H1 (cell line): Measurements from ENCODE around the gene INPP5A. TPM values are rescaled to one million over a fixed set of nuclear protein-coding genes. Genes with fewer than 3 reads are reported as not detected.

Experiments used
- CTCF ChIA-PET: fragments of 300-600 bp; sonication (Branson Sonifier 250); formaldehyde crosslinking; loops from one replicate; lab custom pipeline; 2021; ENCODE audit not compliant: partially characterized antibody; lab: Charles Lee
- POLR2A ChIA-PET: fragments of 300-600 bp; sonication (Branson Sonifier 250); formaldehyde crosslinking; loops from one replicate; lab custom pipeline; 2021; ENCODE audit warnings: inconsistent platforms; ENCODE audit not compliant: partially characterized antibody; lab: Charles Lee
- DNase-seq, 2 experiments: peaks; one replicate each; pipeline versions ENCODE4 v3.0.0 to v3.0.0-alpha.2; 2010 to 2022; ENCODE audit warnings: low spot score in 2 of 2, low read depth in 1 of 2, mixed read lengths in 1 of 2
- FAIRE-seq: peaks from 2 replicates; lab custom pipeline; 2011; peaks lifted over from hg19 to GRCh38; lab: Jason Lieb, UNC
- H2AFZ ChIP-seq: 2 replicates; pipeline ENCODE4 v1.8.1; 2012; ENCODE audit warnings: low read length, inconsistent platforms
- H2AK5ac ChIP-seq: 2 replicates; pipeline ENCODE4 v1.6.1; 2013; ENCODE audit warnings: low read depth, low read length
- H2BK120ac ChIP-seq: replicated peaks from 2 replicates; pipeline ENCODE3; 2013; ENCODE audit warnings: low read depth, low read length, inconsistent platforms
- H2BK12ac ChIP-seq: 2 replicates; pipeline ENCODE4 v1.6.1; 2013; ENCODE audit warnings: low read depth, low read length
- H2BK15ac ChIP-seq: 2 replicates; pipeline ENCODE4 v1.6.1; 2013; ENCODE audit warnings: low read length
- H2BK20ac ChIP-seq: 2 replicates; pipeline ENCODE4 v1.6.1; 2013; ENCODE audit warnings: low read length
- H2BK5ac ChIP-seq: 2 replicates; pipeline ENCODE4 v1.6.1; 2013; ENCODE audit warnings: low read depth, low read length
- H3K14ac ChIP-seq: 2 replicates; pipeline ENCODE4 v1.6.1; 2013; ENCODE audit warnings: inconsistent platforms; ENCODE audit not compliant: insufficient read length
- H3K18ac ChIP-seq: 2 replicates; pipeline ENCODE4 v1.6.1; 2013; ENCODE audit warnings: low read length; ENCODE audit errors: extremely low read depth
- H3K23ac ChIP-seq: 2 replicates; pipeline ENCODE4 v1.6.1; 2013; ENCODE audit warnings: inconsistent platforms; ENCODE audit not compliant: insufficient read length
- H3K23me2 ChIP-seq: 2 replicates; pipeline ENCODE4 v1.6.1; 2013; ENCODE audit warnings: low read depth, low read length
- H3K27ac ChIP-seq: 2 replicates; pipeline ENCODE4 v1.6.1; 2011; ENCODE audit warnings: low read depth, low read length, inconsistent platforms
- H3K27me3 ChIP-seq, 4 experiments: replicated peaks in 1 of 4; 1 replicate in 1 of 4; 2 replicates in 3 of 4; pipeline versions ENCODE4 v1.6.1 to v1.8.1; 2011 to 2013; ENCODE audit warnings: low read length in 3 of 4, mild to moderate bottlenecking in 3 of 4, inconsistent platforms in 2 of 4, mixed read lengths in 2 of 4, moderate library complexity in 1 of 4; ENCODE audit not compliant: control insufficient read depth in 3 of 4, insufficient read depth in 3 of 4; ENCODE audit errors: extremely low read depth in 1 of 4
- H3K36me3 ChIP-seq, 4 experiments: 2 replicates each; pipeline versions ENCODE4 v1.6.1 to v1.8.1; 2011 to 2013; ENCODE audit warnings: mild to moderate bottlenecking in 4 of 4, low read length in 3 of 4, moderate library complexity in 2 of 4, control low read depth in 1 of 4, inconsistent platforms in 1 of 4; ENCODE audit not compliant: insufficient read depth in 4 of 4, control insufficient read depth in 2 of 4
- H3K4ac ChIP-seq: replicated peaks from 2 replicates; pipeline ENCODE3; 2013; ENCODE audit warnings: low read length, low read depth, mixed read lengths, inconsistent platforms; ENCODE audit not compliant: insufficient read length
- H3K4me1 ChIP-seq, 4 experiments: replicated peaks in 1 of 4; 1 replicate in 1 of 4; 2 replicates in 3 of 4; pipeline versions ENCODE4 v1.6.1 to v1.8.1; 2011 to 2013; ENCODE audit warnings: low read length in 3 of 4, inconsistent platforms in 2 of 4, mixed read lengths in 1 of 4; ENCODE audit not compliant: insufficient read depth in 4 of 4, control insufficient read depth in 3 of 4
- H3K4me2 ChIP-seq, 2 experiments: 2 replicates each; pipeline versions ENCODE4 v1.6.1 to v1.8.1; 2011 to 2013; ENCODE audit warnings: low read depth in 2 of 2, low read length in 2 of 2, control low read depth in 1 of 2, inconsistent platforms in 1 of 2, mild to moderate bottlenecking in 1 of 2; ENCODE audit not compliant: insufficient read depth in 1 of 2
- H3K4me3 ChIP-seq, 4 experiments: fragments of 200-600, 300-600 bp in 1 of 4; sonication (generic), shearing (Covaris generic), sonication (Bioruptor Twin) in 1 of 4; 2 replicates each; pipeline versions ENCODE4 v1.5.1 to v1.8.1; 2011 to 2016; ENCODE audit warnings: low read length in 4 of 4, low read depth in 3 of 4, control low read depth in 2 of 4, inconsistent platforms in 2 of 4, mild to moderate bottlenecking in 2 of 4, mixed read lengths in 1 of 4, moderate library complexity in 1 of 4; ENCODE audit not compliant: insufficient read depth in 2 of 4; ENCODE audit errors: extremely low read depth in 1 of 4
- H3K56ac ChIP-seq: replicated peaks from 2 replicates; pipeline ENCODE3; 2013; ENCODE audit warnings: low read depth, mild to moderate bottlenecking, mixed read lengths, low read length, inconsistent platforms; ENCODE audit not compliant: insufficient read length
- H3K79me1 ChIP-seq: 2 replicates; pipeline ENCODE4 v1.6.1; 2013; ENCODE audit warnings: low read depth, low read length, control low read depth
- H3K79me2 ChIP-seq, 2 experiments: 2 replicates each; pipeline versions ENCODE4 v1.6.1 to v1.8.1; 2012 to 2013; ENCODE audit warnings: low read length in 2 of 2, mild to moderate bottlenecking in 2 of 2, inconsistent platforms in 1 of 2; ENCODE audit not compliant: insufficient read depth in 2 of 2, control insufficient read depth in 1 of 2
- H3K9ac ChIP-seq, 4 experiments: replicated peaks in 1 of 4; 1 replicate in 1 of 4; 2 replicates in 3 of 4; pipeline versions ENCODE4 v1.6.1 to v1.8.1; 2011 to 2013; ENCODE audit warnings: low read depth in 3 of 4, low read length in 3 of 4, control low read depth in 2 of 4, mild to moderate bottlenecking in 2 of 4, moderate library complexity in 2 of 4, inconsistent platforms in 1 of 4; ENCODE audit errors: extremely low read depth in 1 of 4
- H3K9me3 ChIP-seq, 2 experiments: 2 replicates each; pipeline versions ENCODE4 v1.6.1 to v1.8.1; 2012 to 2013; ENCODE audit warnings: mild to moderate bottlenecking in 2 of 2, moderate library complexity in 2 of 2, control low read depth in 1 of 2, inconsistent platforms in 1 of 2, low read depth in 1 of 2, low read length in 1 of 2, mixed read lengths in 1 of 2; ENCODE audit not compliant: insufficient read depth in 2 of 2
- H4K20me1 ChIP-seq, 2 experiments: replicated peaks in 1 of 2; 2 replicates each; pipeline versions ENCODE3 to v1.8.1; 2011 to 2013; ENCODE audit warnings: inconsistent platforms in 2 of 2, low read length in 2 of 2, mild to moderate bottlenecking in 1 of 2; ENCODE audit not compliant: insufficient read depth in 2 of 2, control insufficient read depth in 1 of 2
- H4K5ac ChIP-seq: 2 replicates; pipeline ENCODE4 v1.6.1; 2013; ENCODE audit warnings: low read length, low read depth, mixed read lengths, inconsistent platforms; ENCODE audit not compliant: insufficient read length
- H4K8ac ChIP-seq: 2 replicates; pipeline ENCODE4 v1.8.0; 2013; ENCODE audit warnings: mild to moderate bottlenecking, moderate library complexity, low read length, inconsistent platforms; ENCODE audit not compliant: insufficient read depth; ENCODE audit errors: extremely low read depth
- H4K91ac ChIP-seq: replicated peaks from 2 replicates; pipeline ENCODE3; 2013; ENCODE audit warnings: low read length, mixed read lengths, inconsistent platforms; ENCODE audit not compliant: insufficient read length
- ATF3 ChIP-seq: IDR thresholded peaks from 2 replicates; pipeline ENCODE4 v1.6.1; 2011; ENCODE audit warnings: low read depth, mild to moderate bottlenecking, low read length; ENCODE audit not compliant: insufficient read depth
- BRCA1 ChIP-seq: IDR thresholded peaks from 2 replicates; pipeline ENCODE4 v1.6.1; 2012; ENCODE audit warnings: low read depth, low read length, improper control_type of control experiment
- CBX8 ChIP-seq: fragments of 300-800, 300-1000 bp; sonication (generic); IDR thresholded peaks from 2 replicates; pipeline ENCODE4 v1.7.1; 2016; ENCODE audit warnings: low read depth, low read length, borderline replicate concordance
- CHD1 ChIP-seq: IDR thresholded peaks from 2 replicates; pipeline ENCODE4 v1.6.1; 2012; ENCODE audit warnings: low read depth, low read length, improper control_type of control experiment
- EGR1 ChIP-seq: IDR thresholded peaks from 2 replicates; pipeline ENCODE4 v1.6.1; 2011; ENCODE audit warnings: low read depth, low read length, borderline replicate concordance
- EP300 ChIP-seq, 2 experiments: IDR thresholded peaks; 1 replicate in 1 of 2; 2 replicates in 1 of 2; pipeline ENCODE4 v1.6.1; 2011 to 2012; ENCODE audit warnings: low read depth in 2 of 2, low read length in 2 of 2, mild to moderate bottlenecking in 2 of 2, borderline replicate concordance in 1 of 2, inconsistent platforms in 1 of 2, moderate library complexity in 1 of 2
- FOSL1 ChIP-seq: IDR thresholded peaks from 2 replicates; pipeline ENCODE4 v1.6.1; 2011; ENCODE audit warnings: mild to moderate bottlenecking, low read depth, low read length, moderate library complexity; ENCODE audit not compliant: insufficient read depth
- RFX5 ChIP-seq: IDR thresholded peaks from 2 replicates; pipeline ENCODE4 v1.6.1; 2011; ENCODE audit warnings: low read depth, low read length, improper control_type of control experiment, borderline replicate concordance
- SIRT6 ChIP-seq: IDR thresholded peaks from one replicate; pipeline ENCODE4 v1.7.1; 2012; ENCODE audit warnings: low read length, inconsistent platforms
- SIX5 ChIP-seq: IDR thresholded peaks from 2 replicates; pipeline ENCODE4 v1.6.1; 2011; ENCODE audit warnings: mild to moderate bottlenecking, low read depth, low read length
- SP1 ChIP-seq: IDR thresholded peaks from 2 replicates; pipeline ENCODE4 v1.6.1; 2011; ENCODE audit warnings: low read depth, low read length
- SP4 ChIP-seq: IDR thresholded peaks from 2 replicates; pipeline ENCODE4 v1.6.1; 2012; ENCODE audit warnings: low read length, inconsistent platforms
- TBP ChIP-seq: IDR thresholded peaks from 2 replicates; pipeline ENCODE4 v1.6.1; 2011; ENCODE audit warnings: low read depth, low read length, improper control_type of control experiment
- WGBS, 2 experiments: shearing (Covaris generic) in 1 of 2; methylation state at CpG; one replicate each; pipeline versions ENCODE4 v1.1.6 to v1.1.7; 2013 to 2015; ENCODE audit warnings: low lambda C conversion rate in 2 of 2, mixed read lengths in 2 of 2, inconsistent platforms in 1 of 2, low coverage in 1 of 2, missing lambda C conversion rate in 1 of 2; ENCODE audit not compliant: insufficient replicate concordance in 2 of 2, insufficient coverage in 1 of 2, insufficient read length in 1 of 2; ENCODE audit errors: extremely low coverage in 1 of 2, missing lambda C conversion rate in 1 of 2; 5-methylcytosine and 5-hydroxymethylcytosine counted together
- polyA plus RNA-seq, 7 experiments: library from polyadenylated mRNA; depleted of rRNA in 3 of 7; stranded (reverse) in 5 of 7; unstranded in 2 of 7; fragments of >200 nt in 5 of 7; fragments of 200-250 nt in 2 of 7; gene quantifications; 1 replicate in 5 of 7; 2 replicates in 1 of 7; 4 replicates in 1 of 7; pipeline versions ENCODE4 v1.2.1 to v1.2.3, GENCODE V29; 2011 to 2013; ENCODE audit warnings: missing spikeins in 2 of 7, mixed read lengths in 2 of 7
- total RNA-seq: library from RNA; stranded (reverse); fragmentation: NEBNext Ultra II Directional; extraction: Animal tissue kit (Norgen Biotek cat#: 25700); gene quantifications from 2 replicates; pipeline ENCODE4 v1.2.1, GENCODE V29; 2021

INPP5A gene
- total and polyA plus RNA-seq, 2 of the 8 experiments (the other 6 are each of a cell fraction or from before 2014, with no cell fraction given) = 19.7 to 27.5 TPM

- H3K79me1 ChIP-seq = no peaks in the 10 kb centered on the region
- no peak overlapping the region for H3K4me2 ChIP-seq
- H3K4ac ChIP-seq = no peak overlapping the region
- no peak overlapping the region for H4K5ac ChIP-seq
- no peaks in the 10 kb centered on the region for H3K36me3 ChIP-seq
- H2AK5ac ChIP-seq = peak overlapping the region; percentile 13; the same call in 1 of the 2 replicates
- H2BK20ac ChIP-seq = no peak overlapping the region
- 85% methylated on average over 10 of the region's 10 CpGs; no CpG with 5 or more reads in 1 of the 2 experiments for WGBS, 2 experiments
- H4K20me1 ChIP-seq = peaks cover 1 to 2% of the 10 kb centered on the region in 2 experiments
- 0 out of 2 replicates have a peak overlapping the region, but pooled peaks have one; percentile 47 for H4K8ac ChIP-seq
- TF ChIP-seq EP300 (IDR thresholded peaks at IDR 0.05; ENCODE audit: borderline replicate concordance in 1 of 2, low read depth in 2 of 2, low read length in 2 of 2) (no peak), BRCA1 (no peak), SIRT6 (no peak), ATF3 (no peak), FOSL1 (no peak), RFX5 (no peak), SIX5 (no peak), SP1 (no peak), EGR1 (no peak), SP4 (no peak), CBX8 (no peak), TBP (no peak), CHD1 (no peak)
- FAIRE-seq = no peak
- no peak overlapping the region for H2BK120ac ChIP-seq
- ChIA-PET CTCF (interaction anchor here (0.6 to 0.9 kb wide), 3 partner anchors 8 to 302 kb away, joined by 3 to 4 read pairs (median 3); no protein-coding TSS in a partner anchor), POLR2A (interaction anchor here (1.4 kb wide), 1 partner anchor 15 kb away, joined by 3 read pairs; no protein-coding TSS in a partner anchor)
- H3K27ac ChIP-seq = no peak overlapping the region
- H3K9ac ChIP-seq = no peak overlapping the region
- H2BK12ac ChIP-seq = no peak overlapping the region
- H3K27me3 ChIP-seq = no peaks in the 10 kb centered on the region
- no peaks in the 10 kb centered on the region for H3K79me2 ChIP-seq
- H3K23me2 ChIP-seq = no peaks in the 10 kb centered on the region
- H3K9me3 ChIP-seq = no peaks in the 10 kb centered on the region
- no peak overlapping the region for H3K18ac ChIP-seq
- no peak overlapping the region for H3K14ac ChIP-seq
- H2BK5ac ChIP-seq = no peak overlapping the region
- DNase-seq = no peak
- H2AFZ ChIP-seq = no peak overlapping the region
- no peak overlapping the region for H3K4me3 ChIP-seq
- no peak overlapping the region for H4K91ac ChIP-seq
- no peaks in the 10 kb centered on the region for H3K4me1 ChIP-seq
- no peak overlapping the region for H3K23ac ChIP-seq
- H2BK15ac ChIP-seq = no peak overlapping the region
- no peak overlapping the region for H3K56ac ChIP-seq
These were observed 30.1 kb upstream of the INPP5A start for GRCh38 chr10:132507409-132507955.
